CD4-positive, alpha-beta T cell treated with Interferon gamma for 1 hour (primary cell): ENCODE data around the gene PSAPL1.

Experiments used
- DNase-seq: peaks from one replicate; pipeline ENCODE4 v3.0.0-alpha.2; 2020

The PSAPL1 gene

GRCh38 chr4:7430368-7430964, 4.3 kb downstream of the PSAPL1 start:
- no peak for DNase-seq

DNA sequence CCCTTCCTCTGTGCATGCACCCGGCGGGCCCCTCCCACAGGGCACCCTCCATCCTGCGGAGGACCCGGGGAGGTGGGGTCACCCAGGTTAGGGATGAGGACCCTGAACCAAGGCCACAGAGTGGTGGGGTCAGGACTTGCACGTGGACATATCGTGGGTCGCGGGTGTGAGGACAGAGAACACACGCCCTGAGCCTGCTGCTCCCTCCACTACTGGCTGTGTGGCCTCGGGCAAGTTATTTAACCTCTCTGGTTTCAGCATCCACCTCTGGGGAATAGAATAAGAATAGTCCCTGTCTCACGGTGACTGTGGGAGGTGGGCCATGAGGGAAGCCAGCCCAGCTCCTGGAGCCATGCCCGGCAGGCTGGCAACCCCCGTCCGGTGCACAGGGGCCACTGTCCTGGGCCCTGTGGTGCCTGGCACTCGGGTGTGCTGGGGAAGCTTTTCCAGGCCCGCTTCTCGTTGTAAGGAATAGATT, 5.1 kb downstream of the PSAPL1 start:
- no peak for DNase-seq

DNA sequence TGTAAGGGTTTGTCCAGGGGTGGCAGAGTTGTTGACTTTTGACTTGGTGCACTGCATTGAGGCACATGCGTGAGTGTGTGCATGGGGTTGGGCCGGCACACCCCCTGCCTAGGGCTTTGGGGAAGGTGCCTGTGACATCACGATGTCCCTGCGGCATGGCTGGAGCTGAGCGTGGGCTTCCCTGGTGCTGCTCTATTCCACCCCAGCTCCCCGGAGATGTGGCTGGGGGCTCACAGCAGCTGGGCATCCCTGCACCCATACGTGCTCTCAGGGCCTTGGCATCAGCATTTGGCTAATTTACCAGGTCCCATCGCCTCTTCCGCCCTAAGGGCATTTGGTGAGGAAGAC, 5.7 kb downstream of the PSAPL1 start:
- no peak for DNase-seq

- DNase-seq: no peak
These were observed 6.3 kb downstream of the PSAPL1 start for GRCh38 chr4:7428261-7429068.

DNA sequence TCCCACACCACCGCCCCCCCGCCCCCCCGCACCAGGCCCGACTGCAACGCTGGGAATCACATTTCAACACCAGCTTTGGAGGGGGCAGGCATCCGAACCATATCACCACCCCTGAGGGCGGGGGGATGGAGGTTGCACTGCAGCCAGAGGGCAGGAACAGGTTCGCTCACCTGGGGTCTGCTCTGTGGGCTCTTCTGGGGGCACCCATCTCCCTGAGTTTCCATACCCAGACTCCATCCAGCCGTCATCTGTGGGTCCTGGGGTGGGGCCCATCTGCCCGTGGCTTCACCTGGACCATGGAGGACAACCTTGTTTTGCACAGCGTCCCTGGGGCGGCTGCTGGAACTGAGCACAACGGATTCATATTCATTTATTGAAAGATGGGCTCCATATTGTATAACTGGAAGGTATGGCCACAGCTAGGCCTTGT, 6.9 kb downstream of the PSAPL1 start:
- no peak for DNase-seq

GRCh38 chr4:7427361-7427760, 7.4 kb downstream of the PSAPL1 start:
- no peak for DNase-seq

DNA sequence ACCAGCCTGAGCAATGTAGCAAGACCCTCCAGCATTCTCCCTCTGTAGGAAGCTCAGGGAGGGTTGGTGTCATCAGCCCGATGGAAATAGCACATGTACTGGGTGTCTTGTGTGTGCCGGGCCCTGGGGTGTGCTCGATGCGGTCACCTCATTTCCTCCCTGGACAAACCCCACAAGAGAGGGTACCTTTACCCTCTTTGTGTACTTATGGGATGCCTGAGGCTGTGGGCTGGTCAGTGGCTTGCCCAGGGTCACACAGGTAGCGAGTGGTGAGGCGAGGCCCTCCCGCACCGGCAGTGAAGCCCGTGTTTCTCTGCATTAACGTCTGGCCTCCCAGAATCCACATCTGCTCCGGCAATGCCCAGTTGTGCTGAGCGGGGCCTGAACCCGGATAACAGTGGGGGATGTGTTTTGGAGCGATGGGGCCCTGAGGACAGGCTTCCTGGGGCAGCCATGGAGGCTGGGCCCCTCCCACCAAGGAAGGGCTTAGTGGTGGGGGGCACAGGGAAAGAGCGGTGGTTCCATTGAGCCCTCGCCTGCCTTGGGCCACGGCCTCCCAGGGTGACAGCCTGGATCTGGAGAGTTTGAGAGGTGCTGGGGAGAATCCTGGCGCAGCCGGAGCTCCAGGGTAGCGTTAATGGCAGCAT, 8.1 kb downstream of the PSAPL1 start:
- no peak for DNase-seq

GRCh38 chr4:7425591-7426468, 8.9 kb downstream of the PSAPL1 start:
- DNase-seq: no peak

- no peak for DNase-seq
These were observed 9.6 kb downstream of the PSAPL1 start for GRCh38 chr4:7425124-7425523.

DNA sequence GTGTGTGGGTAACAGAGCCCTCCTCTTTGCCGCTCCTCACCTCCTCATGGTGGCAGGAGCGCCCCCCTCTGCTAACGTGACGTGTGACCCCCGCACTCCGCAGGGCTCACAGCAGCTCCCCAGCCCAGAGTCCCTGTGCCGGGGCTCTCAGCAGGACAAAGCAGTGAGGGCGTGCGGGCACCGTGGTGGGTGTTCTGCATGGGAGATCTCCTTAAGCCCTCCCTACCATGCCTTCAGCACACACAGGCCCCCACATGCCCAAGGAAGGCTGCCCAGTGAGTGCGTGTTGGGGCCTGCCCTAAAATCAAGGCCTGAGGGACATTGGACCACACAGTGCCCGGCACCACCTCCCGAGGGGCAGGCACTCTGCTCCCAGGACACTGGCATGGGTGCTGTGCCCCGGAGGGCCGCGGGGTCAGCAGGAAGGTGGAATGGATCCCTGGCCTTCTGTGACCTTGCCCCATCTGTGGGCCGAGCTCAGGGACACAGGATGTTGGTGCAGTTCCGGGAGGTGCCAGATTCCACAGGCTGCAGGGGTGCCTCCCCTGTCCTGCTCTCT, 10.1 kb downstream of the PSAPL1 start:
- no peak for DNase-seq

- no peak for DNase-seq
These were observed 10.8 kb downstream of the PSAPL1 start for GRCh38 chr4:7423801-7424552.

GRCh38 chr4:7423391-7423790, 11.3 kb downstream of the PSAPL1 start:
- no peak for DNase-seq

GRCh38 chr4:7422898-7423180, 11.9 kb downstream of the PSAPL1 start:
- DNase-seq: no peak

DNA sequence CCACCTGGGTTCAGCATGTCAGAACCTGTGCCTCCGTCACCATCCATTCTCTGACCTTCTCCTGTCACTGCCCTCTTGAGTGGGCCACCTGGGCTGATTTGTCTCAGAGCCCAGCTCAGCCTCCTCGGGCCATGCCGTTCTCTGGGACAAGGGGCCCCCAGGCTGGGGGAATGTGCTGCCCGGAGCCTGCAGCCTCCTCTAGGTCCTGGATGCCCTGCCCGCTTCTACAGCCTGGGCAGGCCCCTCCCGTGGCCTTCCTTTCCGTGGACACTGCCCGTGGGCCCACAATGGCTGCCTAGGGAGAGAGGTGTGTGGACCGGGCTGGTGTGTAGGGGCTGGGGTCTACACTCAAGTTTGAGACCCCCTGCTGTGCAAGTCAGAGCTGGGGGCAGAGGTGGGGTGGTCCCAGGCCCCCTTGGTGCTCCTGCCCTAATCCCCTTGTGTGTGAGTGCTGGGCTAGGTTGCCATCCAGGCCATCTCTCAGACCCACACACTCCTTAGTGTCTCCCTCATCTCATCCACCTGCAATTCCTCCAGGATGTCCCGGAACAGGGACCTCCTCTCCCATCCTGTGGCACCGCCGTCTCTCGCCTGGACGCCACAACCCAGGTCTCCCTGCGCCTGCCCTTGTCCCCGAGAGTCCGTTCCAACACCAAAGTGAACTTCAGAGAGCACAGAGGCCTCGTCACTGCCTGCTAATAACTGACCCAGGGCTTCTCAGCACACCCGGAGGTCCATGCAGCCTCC, 12.4 kb downstream of the PSAPL1 start:
- DNase-seq: no peak

DNA sequence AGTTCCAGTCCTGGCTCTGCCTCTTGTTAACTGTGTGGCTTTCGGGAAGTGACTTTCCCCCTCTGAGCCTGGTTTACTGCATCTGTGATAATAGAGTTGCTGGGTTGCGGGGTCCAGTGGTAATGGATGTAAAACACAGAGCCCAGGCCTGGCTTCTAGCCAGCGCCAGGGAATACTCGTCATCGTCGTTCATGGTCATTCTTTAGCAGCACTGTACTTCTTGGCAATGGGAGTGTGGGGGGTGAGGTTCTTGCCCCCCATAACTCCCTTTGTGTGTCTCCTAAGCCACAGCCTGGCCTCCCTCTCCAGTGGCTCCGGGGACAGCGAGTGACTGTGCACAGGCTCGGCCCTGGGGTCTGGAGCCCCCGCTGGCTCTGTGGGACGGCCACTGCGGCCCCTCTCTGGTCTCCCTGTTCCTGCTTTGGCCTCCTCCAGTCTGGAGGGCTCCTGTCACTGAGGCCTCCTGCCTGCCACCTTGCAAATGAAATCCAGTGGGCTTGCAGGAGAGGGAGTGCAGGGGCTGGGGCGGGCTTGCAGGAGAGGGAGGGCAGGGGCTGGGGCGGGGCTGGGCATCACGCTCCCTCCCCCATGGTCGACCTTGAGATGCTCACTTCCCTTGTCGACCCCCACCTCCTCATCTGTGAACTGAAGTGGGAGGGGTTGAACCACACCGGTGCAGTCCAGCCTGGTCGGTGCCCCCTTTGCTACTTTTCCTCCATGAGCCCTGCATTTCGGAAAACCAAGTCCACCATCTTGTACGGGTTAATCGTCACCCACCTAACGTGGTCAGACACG, 13.2 kb downstream of the PSAPL1 start:
- DNase-seq: no peak

DNA sequence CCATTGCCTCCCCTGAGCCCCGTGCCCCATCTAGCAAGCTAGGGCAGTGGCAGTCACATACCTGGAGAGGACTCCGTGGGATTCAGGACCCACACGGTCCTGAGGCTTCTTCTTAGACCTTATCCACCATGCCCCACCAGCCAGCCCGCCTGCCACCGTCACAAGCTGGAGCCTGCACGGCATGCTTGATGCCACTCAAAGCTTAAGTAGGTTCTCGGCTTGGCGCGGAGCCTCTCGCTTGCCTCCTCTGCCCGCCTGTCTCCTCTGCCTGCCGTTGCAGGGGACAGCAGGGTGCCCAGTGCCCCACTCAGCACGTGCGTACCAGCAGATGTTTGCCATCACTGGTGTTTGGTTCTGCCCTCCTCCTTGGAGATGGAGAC, 14.1 kb downstream of the PSAPL1 start:
- DNase-seq: no peak

DNA sequence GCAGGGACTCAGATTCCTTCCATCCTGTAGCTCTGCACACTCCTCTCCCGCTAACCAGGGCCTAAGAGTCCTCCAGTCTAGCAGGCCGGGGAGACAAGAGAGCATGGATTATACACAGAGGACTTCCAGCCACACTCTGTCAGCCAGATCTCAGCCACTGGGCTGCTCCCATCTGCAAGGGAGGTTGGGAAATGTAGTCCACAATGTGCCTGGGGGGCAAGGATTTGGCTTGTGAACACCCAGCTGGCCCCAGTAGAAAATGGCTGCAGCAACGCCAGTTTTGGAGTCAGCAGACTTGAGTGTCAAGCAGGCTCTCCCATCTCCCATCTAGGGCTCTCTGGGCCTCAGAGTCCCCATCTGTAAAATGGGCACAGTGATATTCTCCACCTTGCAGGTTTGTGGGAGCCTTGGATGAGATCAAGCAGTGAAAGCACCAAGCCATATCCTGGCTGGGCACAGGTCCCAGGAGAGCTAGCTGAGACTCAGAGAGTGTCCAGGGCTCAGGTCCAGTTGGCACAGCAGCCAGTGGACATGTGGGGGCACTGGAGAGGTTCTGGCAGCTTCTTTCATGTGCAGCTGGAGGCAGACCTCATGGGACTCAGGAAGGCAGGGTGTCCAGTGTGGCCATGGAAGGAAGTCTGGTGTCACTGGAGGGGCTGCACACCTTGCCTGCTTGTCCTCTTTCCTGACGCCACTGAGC, 14.6 kb downstream of the PSAPL1 start:
- no peak for DNase-seq

DNA sequence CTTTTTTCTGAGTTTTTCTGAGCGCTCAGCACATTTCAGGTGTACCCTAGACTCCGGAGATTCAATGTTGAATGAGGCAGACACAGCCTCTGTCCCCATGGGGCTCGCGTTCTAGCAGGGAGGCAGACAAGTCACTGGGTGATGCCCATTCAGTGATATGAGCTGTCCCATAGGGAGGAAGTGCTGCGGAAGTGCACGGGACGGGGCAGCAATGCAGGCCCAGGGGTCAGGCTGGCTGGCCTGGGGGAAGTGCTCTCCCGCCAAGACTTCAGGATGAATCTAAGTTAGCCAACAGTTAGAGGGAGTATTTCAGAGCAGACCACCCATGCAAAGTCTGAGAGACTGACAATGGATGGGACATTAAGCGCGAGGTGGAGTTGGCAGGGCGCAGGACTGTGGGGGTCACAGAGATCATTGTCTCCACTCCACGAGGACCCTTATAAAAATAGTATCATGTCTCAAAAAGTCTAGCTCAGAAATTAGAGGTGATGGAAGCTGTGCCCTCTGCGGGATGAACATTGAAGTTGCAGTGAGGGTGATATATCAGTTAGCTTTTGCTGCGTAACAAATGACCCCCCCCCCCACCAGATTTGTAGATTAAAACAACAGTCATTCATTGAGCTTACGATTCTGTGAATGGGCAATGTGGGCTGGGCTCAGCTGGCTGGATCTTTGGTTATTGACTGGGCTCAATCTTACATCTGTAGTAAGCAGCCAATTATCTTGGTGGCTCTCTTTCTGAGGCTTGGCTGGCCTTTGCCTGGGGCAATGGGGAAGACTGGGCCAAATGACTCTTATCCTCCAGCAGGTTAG, 16.4 kb downstream of the PSAPL1 start:
- DNase-seq: no peak

- DNase-seq: no peak
These were observed 17.1 kb downstream of the PSAPL1 start for GRCh38 chr4:7417639-7418038.
